Kidney glomerular epithelial cell (primary cell): ENCODE results near the gene NELFB.
A peak's percentile ranks its signal among the peaks of the same experiment; 100 is the strongest.

Experiments used
- DNase-seq: peaks from one replicate; lab custom pipeline; 2025; lab: John Stamatoyannopoulos, UW

NELFB gene

GRCh38 chr9:137254624-137255447 is at the start of gene NELFB:
Gene NELFB, plus strand, starts transcription at chr9:137255327.
- peak; percentile 76 for DNase-seq

- DNase-seq, result no peak
Measured at GRCh38 chr9:137206602-137207001, 48.5 kb upstream of the NELFB start.

GRCh38 chr9:137211532-137211931 is 43.6 kb upstream of the NELFB start:
- DNase-seq, result no peak

- no peak for DNase-seq
Measured at GRCh38 chr9:137212520-137212919, 42.6 kb upstream of the NELFB start.

- no peak for DNase-seq
Measured at GRCh38 chr9:137213160-137214060, 41.7 kb upstream of the NELFB start.

- no peak for DNase-seq
Measured at GRCh38 chr9:137214620-137215019, 40.5 kb upstream of the NELFB start.

- DNase-seq, result no peak
Measured at GRCh38 chr9:137215196-137215986, 39.7 kb upstream of the NELFB start.

GRCh38 chr9:137216188-137216965 is 38.8 kb upstream of the NELFB start:
- DNase-seq, result no peak

- DNase-seq, result peak; percentile 60
Measured at GRCh38 chr9:137217276-137218211, 37.6 kb upstream of the NELFB start.

GRCh38 chr9:137218212-137218753 is 36.8 kb upstream of the NELFB start:
- no peak for DNase-seq

- DNase-seq, result peak; percentile 24
Measured at GRCh38 chr9:137218754-137219271, 36.3 kb upstream of the NELFB start.

- DNase-seq, result no peak
Measured at GRCh38 chr9:137219757-137220316, 35.3 kb upstream of the NELFB start.

GRCh38 chr9:137220317-137221094 is 34.6 kb upstream of the NELFB start:
- no peak for DNase-seq

GRCh38 chr9:137221095-137221505 is 34.0 kb upstream of the NELFB start:
- DNase-seq, result no peak

- DNase-seq, result no peak
Measured at GRCh38 chr9:137221506-137222111, 33.5 kb upstream of the NELFB start.

GRCh38 chr9:137222190-137223077 is 32.7 kb upstream of the NELFB start, which contains the start of gene RNF208:
Gene RNF208, minus strand, starts transcription at chr9:137222240. Its CDS starts 1,028 bp downstream, at chr9:137221212.
- no peak for DNase-seq
